ENCODE measurements around the gene SHROOM2. TPM values are rescaled to one million over a fixed set of nuclear protein-coding genes. Genes with fewer than 3 reads are reported as not detected.
A peak's percentile ranks its signal among the peaks of the same experiment; 100 is the strongest.

The SHROOM2 gene
- total and polyA plus RNA-seq, 2 of the 4 experiments (the other 2 are of a cell fraction), result 8.1 to 14.2 TPM

DNA sequence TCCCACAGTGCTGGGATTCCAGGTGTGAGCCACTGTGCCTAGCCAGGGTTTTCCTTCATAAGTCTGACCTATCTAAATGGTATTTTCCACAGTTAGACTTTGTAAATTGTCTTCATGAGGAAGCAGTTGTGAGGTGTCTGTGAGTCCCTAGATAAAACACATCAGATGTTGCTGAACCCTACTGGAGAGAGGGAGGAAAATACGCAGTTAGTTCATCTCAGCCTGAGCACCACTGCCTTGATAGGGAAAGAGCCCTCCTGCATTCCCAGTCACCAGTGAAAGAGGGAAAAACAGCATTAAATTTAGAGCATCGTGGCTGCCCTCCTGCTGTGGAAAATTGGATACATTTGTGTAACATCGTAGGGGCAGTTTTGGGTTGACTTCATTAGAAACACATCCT, 149.2 kb downstream of the SHROOM2 start:
- no TSS peak for BruUV-seq (replicated peaks)
- Histone ChIP-seq H2AK5ac (ENCODE audit: low read depth, low read length) (peak overlapping the region; percentile 15; the same call in 1 of the 2 replicates), H3K23ac (ENCODE audit: low read depth, low read length) (no peak overlapping the region), H3K9ac (ENCODE audit: low read depth, low read length) (no peak overlapping the region), H3K79me1 (ENCODE audit: low read depth in 1 of 2, low read length in 2 of 2) (0 out of 4 replicates have a peak, but pooled peaks cover 3 to 5% of the 10 kb centered on the region in 2 experiments), H2BK15ac (ENCODE audit: low read depth, low read length) (no peak overlapping the region), H2BK5ac (ENCODE audit: low read depth, low read length, poor library complexity, severe bottlenecking) (no peak overlapping the region), H3K4me1 (ENCODE audit: control insufficient read depth, insufficient read depth, low read length) (no peaks in the 10 kb centered on the region), H2AFZ (replicated peaks; ENCODE audit: low read length, poor library complexity) (no peak overlapping the region), H2BK120ac (ENCODE audit: low read depth, low read length) (no peak overlapping the region), H4K5ac (ENCODE audit: low read depth, low read length) (no peak overlapping the region), H4K91ac (ENCODE audit: insufficient read depth, low read depth, low read length) (no peak overlapping the region), H2BK20ac (ENCODE audit: low read depth, low read length) (no peak overlapping the region), H3K9me3 (ENCODE audit: control insufficient read depth, insufficient read depth, low read length) (peaks cover 6% of the 10 kb centered on the region; the same call in 1 of the 2 replicates), H3K36me3 (ENCODE audit: control insufficient read depth, insufficient read depth, low read length) (peaks cover 10% of the 10 kb centered on the region), H3K4me2 (ENCODE audit: low read depth, low read length) (no peak overlapping the region), H3K9me1 (ENCODE audit: insufficient read depth, low read length) (no peaks in the 10 kb centered on the region), H3K4me3 (ENCODE audit: insufficient read depth, low read depth, low read length) (no peak overlapping the region), H4K8ac (ENCODE audit: low read depth in 2 of 2, low read length in 2 of 2) (no peak overlapping the region), H3K27ac (ENCODE audit: insufficient read depth, low read length) (no peak overlapping the region), H2AK9ac (replicated peaks; ENCODE audit: low read depth, low read length, poor library complexity) (no peak overlapping the region), H3K56ac (ENCODE audit: extremely low read depth, insufficient read depth, low read length) (no peak overlapping the region), H3K27me3 (ENCODE audit: control insufficient read depth, insufficient read depth, low read length) (no peaks in the 10 kb centered on the region), H3K18ac (ENCODE audit: low read depth, low read length) (no peak overlapping the region), H3K4ac (ENCODE audit: low read depth, low read length) (peak overlapping the region; percentile 19; the same call in 1 of the 2 replicates), H3K14ac (replicated peaks; ENCODE audit: low read depth, low read length) (no peak overlapping the region), H4K20me1 (ENCODE audit: insufficient read depth, low read length) (no peaks in the 10 kb centered on the region)
- DNase-seq, result peak; percentile 18
- ChIA-PET POLR2A (ENCODE audit: unreplicated experiment) (no interaction called here), CTCF (no interaction called here)
- dilution Hi-C loops (cut with HindIII; ENCODE audit: low sequenced_read_pairs, unreplicated experiment) (no loop called here), intact Hi-C loops (cut with micrococcal nuclease) (no loop called here), in situ Hi-C loops (cut with MboI; ENCODE audit: low sequenced_read_pairs) (no loop called here)
- WGBS, 2 experiments (ENCODE audit: extremely low coverage in 2 of 2, insufficient read length in 1 of 2), result no CpG with 5 or more reads among the region's 3 CpGs
- TF ChIP-seq MAZ (IDR thresholded peaks at IDR 0.05; ENCODE audit: borderline replicate concordance, low read depth, low read length), result no peak
- TF ChIP-seq, protein P1, sequence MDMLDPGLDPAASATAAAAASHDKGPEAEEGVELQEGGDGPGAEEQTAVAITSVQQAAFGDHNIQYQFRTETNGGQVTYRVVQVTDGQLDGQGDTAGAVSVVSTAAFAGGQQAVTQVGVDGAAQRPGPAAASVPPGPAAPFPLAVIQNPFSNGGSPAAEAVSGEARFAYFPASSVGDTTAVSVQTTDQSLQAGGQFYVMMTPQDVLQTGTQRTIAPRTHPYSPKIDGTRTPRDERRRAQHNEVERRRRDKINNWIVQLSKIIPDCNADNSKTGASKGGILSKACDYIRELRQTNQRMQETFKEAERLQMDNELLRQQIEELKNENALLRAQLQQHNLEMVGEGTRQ (IDR thresholded peaks at IDR 0.05; ENCODE audit: low read depth, low read length), result no peak
- no peak for TF ChIP-seq FOS (IDR thresholded peaks at IDR 0.05; ENCODE audit: low read depth, low read length)
- no peak for TF ChIP-seq CHD1 (IDR thresholded peaks at IDR 0.05; ENCODE audit: low read depth, low read length)
- TF ChIP-seq MAFK (IDR thresholded peaks at IDR 0.05; ENCODE audit: low read depth, low read length), result no peak
- no peak for TF ChIP-seq NFE2L2 (IDR thresholded peaks at IDR 0.05; ENCODE audit: low read depth, low read length)
- TF ChIP-seq RFX5 (IDR thresholded peaks at IDR 0.05; ENCODE audit: low read depth, low read length), result no peak
- TF ChIP-seq, protein P2, sequence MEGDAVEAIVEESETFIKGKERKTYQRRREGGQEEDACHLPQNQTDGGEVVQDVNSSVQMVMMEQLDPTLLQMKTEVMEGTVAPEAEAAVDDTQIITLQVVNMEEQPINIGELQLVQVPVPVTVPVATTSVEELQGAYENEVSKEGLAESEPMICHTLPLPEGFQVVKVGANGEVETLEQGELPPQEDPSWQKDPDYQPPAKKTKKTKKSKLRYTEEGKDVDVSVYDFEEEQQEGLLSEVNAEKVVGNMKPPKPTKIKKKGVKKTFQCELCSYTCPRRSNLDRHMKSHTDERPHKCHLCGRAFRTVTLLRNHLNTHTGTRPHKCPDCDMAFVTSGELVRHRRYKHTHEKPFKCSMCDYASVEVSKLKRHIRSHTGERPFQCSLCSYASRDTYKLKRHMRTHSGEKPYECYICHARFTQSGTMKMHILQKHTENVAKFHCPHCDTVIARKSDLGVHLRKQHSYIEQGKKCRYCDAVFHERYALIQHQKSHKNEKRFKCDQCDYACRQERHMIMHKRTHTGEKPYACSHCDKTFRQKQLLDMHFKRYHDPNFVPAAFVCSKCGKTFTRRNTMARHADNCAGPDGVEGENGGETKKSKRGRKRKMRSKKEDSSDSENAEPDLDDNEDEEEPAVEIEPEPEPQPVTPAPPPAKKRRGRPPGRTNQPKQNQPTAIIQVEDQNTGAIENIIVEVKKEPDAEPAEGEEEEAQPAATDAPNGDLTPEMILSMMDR (conservative IDR thresholded peaks at IDR 0.05; ENCODE audit: low read depth, low read length), result no peak
- TF ChIP-seq BHLHE40 (IDR thresholded peaks at IDR 0.05; ENCODE audit: low read depth, low read length), result no peak
- TF ChIP-seq RCOR1 (IDR thresholded peaks at IDR 0.05; ENCODE audit: insufficient replicate concordance, low read length), result no peak
- no peak for TF ChIP-seq POLR2A (IDR thresholded peaks at IDR 0.05; ENCODE audit: low read depth, low read length)
- TF ChIP-seq, protein P3, sequence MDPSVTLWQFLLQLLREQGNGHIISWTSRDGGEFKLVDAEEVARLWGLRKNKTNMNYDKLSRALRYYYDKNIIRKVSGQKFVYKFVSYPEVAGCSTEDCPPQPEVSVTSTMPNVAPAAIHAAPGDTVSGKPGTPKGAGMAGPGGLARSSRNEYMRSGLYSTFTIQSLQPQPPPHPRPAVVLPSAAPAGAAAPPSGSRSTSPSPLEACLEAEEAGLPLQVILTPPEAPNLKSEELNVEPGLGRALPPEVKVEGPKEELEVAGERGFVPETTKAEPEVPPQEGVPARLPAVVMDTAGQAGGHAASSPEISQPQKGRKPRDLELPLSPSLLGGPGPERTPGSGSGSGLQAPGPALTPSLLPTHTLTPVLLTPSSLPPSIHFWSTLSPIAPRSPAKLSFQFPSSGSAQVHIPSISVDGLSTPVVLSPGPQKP (IDR thresholded peaks at IDR 0.05; ENCODE audit: borderline replicate concordance, low read depth, low read length), result no peak
- no peak for TF ChIP-seq RAD21 (IDR thresholded peaks at IDR 0.05; ENCODE audit: low read length)
- TF ChIP-seq CEBPB (IDR thresholded peaks at IDR 0.05; ENCODE audit: low read depth, low read length), result no peak
- ATAC-seq (ENCODE audit: low read depth), result peak; percentile 32; the same call in 1 of the 2 replicates
